ENCODE data around the gene AASS.

DNA sequence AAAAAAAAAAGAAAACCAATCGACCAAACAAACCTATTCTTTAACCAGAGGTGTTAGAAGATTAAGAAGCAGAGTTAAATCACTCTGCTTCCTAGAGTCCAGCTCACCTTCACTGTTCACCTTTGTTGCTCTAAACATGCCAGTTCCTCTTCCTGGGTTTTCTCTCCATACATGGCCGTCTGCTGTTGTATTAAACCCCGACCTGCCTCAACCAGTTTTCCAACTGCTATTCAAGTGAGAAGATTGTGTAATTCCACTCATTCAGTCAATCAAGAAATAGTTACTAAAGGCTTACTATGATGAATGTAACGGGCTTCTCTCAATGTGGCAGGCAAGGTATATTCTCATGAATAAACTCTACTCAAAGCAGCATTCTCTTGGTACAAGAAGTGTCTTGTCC, 8.8 kb downstream of the AASS start:
- TF ChIP-seq, protein P1, sequence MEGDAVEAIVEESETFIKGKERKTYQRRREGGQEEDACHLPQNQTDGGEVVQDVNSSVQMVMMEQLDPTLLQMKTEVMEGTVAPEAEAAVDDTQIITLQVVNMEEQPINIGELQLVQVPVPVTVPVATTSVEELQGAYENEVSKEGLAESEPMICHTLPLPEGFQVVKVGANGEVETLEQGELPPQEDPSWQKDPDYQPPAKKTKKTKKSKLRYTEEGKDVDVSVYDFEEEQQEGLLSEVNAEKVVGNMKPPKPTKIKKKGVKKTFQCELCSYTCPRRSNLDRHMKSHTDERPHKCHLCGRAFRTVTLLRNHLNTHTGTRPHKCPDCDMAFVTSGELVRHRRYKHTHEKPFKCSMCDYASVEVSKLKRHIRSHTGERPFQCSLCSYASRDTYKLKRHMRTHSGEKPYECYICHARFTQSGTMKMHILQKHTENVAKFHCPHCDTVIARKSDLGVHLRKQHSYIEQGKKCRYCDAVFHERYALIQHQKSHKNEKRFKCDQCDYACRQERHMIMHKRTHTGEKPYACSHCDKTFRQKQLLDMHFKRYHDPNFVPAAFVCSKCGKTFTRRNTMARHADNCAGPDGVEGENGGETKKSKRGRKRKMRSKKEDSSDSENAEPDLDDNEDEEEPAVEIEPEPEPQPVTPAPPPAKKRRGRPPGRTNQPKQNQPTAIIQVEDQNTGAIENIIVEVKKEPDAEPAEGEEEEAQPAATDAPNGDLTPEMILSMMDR (IDR thresholded peaks at IDR 0.05): no peak
- TF ChIP-seq EZH2phosphoT487 (IDR thresholded peaks at IDR 0.05) (no peak), EZH2 (IDR thresholded peaks at IDR 0.05) (no peak)
